Endothelial cell of umbilical vein (primary cell): Measurements from ENCODE around the gene ATP10B. TPM values are rescaled to one million over a fixed set of nuclear protein-coding genes. Genes with fewer than 3 reads are reported as not detected.

Experiments
- BruUV-seq: library from RNA; stranded (reverse); fragments of 400-500 nt; replicated peaks from 2 replicates; lab custom pipeline; 2021; lab: Mats Ljungman, UMichigan
- CTCF ChIA-PET: fragments of 300-600, 350-600 bp; sonication (Branson Sonifier 250); formaldehyde crosslinking; loops from one replicate; lab custom pipeline; 2021; ENCODE audit warnings: antibody characterized with exemption, inconsistent platforms; lab: Charles Lee
- POLR2A ChIA-PET: fragments of 300-600, 350-600 bp; sonication (Branson Sonifier 250); formaldehyde crosslinking; loops from one replicate; lab custom pipeline; 2021; ENCODE audit warnings: antibody characterized with exemption, inconsistent platforms; lab: Charles Lee
- DNase-seq: peaks from one replicate; pipeline ENCODE4 v3.0.0-alpha.2; 2011; ENCODE audit warnings: low read depth, low spot score
- FAIRE-seq: peaks from 2 replicates; lab custom pipeline; 2011; peaks lifted over from hg19 to GRCh38; lab: Jason Lieb, UNC
- H2AFZ ChIP-seq: 2 replicates; pipeline ENCODE4 v1.6.0; 2012; ENCODE audit warnings: low read depth, low read length, control low read depth, inconsistent platforms
- H3K27ac ChIP-seq: 2 replicates; pipeline ENCODE4 v1.5.1; 2011; ENCODE audit warnings: low read depth, mild to moderate bottlenecking, control low read depth, low read length, moderate library complexity; ENCODE audit not compliant: insufficient read depth
- H3K27me3 ChIP-seq, 2 experiments: 2 replicates each; pipeline versions ENCODE4 v1.6.0 to v1.6.1; 2011; ENCODE audit warnings: low read length in 2 of 2, mixed read lengths in 1 of 2; ENCODE audit not compliant: control insufficient read depth in 2 of 2, insufficient read depth in 2 of 2
- H3K36me3 ChIP-seq, 2 experiments: 2 replicates in 1 of 2; 3 replicates in 1 of 2; pipeline ENCODE4 v1.5.1; 2011; ENCODE audit warnings: low read length in 2 of 2, mild to moderate bottlenecking in 1 of 2, moderate library complexity in 1 of 2; ENCODE audit not compliant: control insufficient read depth in 2 of 2, insufficient read depth in 2 of 2; ENCODE audit errors: extremely low read depth in 1 of 2
- H3K4me1 ChIP-seq: 3 replicates; pipeline ENCODE4 v1.5.1; 2011; ENCODE audit warnings: mild to moderate bottlenecking, low read length; ENCODE audit not compliant: control insufficient read depth, insufficient read depth; ENCODE audit errors: extremely low read depth
- H3K4me2 ChIP-seq: 2 replicates; pipeline ENCODE4 v1.6.1; 2011; ENCODE audit warnings: low read length, control low read depth, mixed read lengths; ENCODE audit not compliant: insufficient read depth
- H3K4me3 ChIP-seq, 3 experiments: fragments of 200-600 bp in 1 of 3; sonication (generic), shearing (Covaris generic) in 1 of 3; replicated peaks in 1 of 3; 2 replicates each; pipeline ENCODE4 v1.5.1; 2011 to 2016; ENCODE audit warnings: control low read depth in 3 of 3, low read length in 3 of 3, mild to moderate bottlenecking in 2 of 3, inconsistent platforms in 1 of 3, low read depth in 1 of 3, moderate library complexity in 1 of 3; ENCODE audit not compliant: insufficient read depth in 1 of 3
- H3K79me2 ChIP-seq: 2 replicates; pipeline ENCODE4 v1.6.0; 2012; ENCODE audit warnings: low read length, inconsistent platforms; ENCODE audit not compliant: control insufficient read depth, insufficient read depth
- H3K9ac ChIP-seq: replicated peaks from 2 replicates; pipeline ENCODE3; 2011; ENCODE audit warnings: low read length, control low read depth; ENCODE audit not compliant: insufficient read depth; ENCODE audit errors: extremely low read depth
- H3K9me1 ChIP-seq: replicated peaks from 3 replicates; pipeline ENCODE4 v1.6.0; 2011; ENCODE audit warnings: mild to moderate bottlenecking, low read length; ENCODE audit not compliant: control insufficient read depth, insufficient read depth; ENCODE audit errors: extremely low read depth
- H3K9me3 ChIP-seq: replicated peaks from 2 replicates; pipeline ENCODE4 v1.5.1; 2012; ENCODE audit warnings: low read length, inconsistent platforms; ENCODE audit not compliant: control insufficient read depth, insufficient read depth
- H4K20me1 ChIP-seq: replicated peaks from 2 replicates; pipeline ENCODE3; 2011; ENCODE audit warnings: mild to moderate bottlenecking, low read length; ENCODE audit not compliant: control insufficient read depth, insufficient read depth; ENCODE audit errors: extremely low read depth
- EZH2 ChIP-seq: IDR thresholded peaks from 2 replicates; pipeline ENCODE4 v1.6.1; 2012; ENCODE audit warnings: borderline replicate concordance, low read depth, mild to moderate bottlenecking, moderate library complexity, low read length, inconsistent platforms; ENCODE audit not compliant: severe bottlenecking
- FOS ChIP-seq: IDR thresholded peaks from 2 replicates; pipeline ENCODE4 v1.6.1; 2011; ENCODE audit warnings: mild to moderate bottlenecking, low read length, moderate library complexity, borderline replicate concordance; ENCODE audit not compliant: insufficient read depth
- GATA2 ChIP-seq: IDR thresholded peaks from 2 replicates; pipeline ENCODE4 v1.7.0; 2011; ENCODE audit warnings: low read depth, mild to moderate bottlenecking, moderate library complexity, mixed read lengths, low read length; ENCODE audit not compliant: insufficient read length, insufficient read depth
- JUN ChIP-seq: IDR thresholded peaks from 2 replicates; pipeline ENCODE4 v1.6.1; 2011; ENCODE audit warnings: borderline replicate concordance, low read depth; ENCODE audit not compliant: insufficient read length, insufficient read depth
- MAX ChIP-seq: IDR thresholded peaks from 2 replicates; pipeline ENCODE4 v1.6.1; 2011; ENCODE audit not compliant: insufficient read depth, insufficient read length
- MYC ChIP-seq: IDR thresholded peaks from one replicate; pipeline ENCODE4 v1.6.1; 2011; ENCODE audit warnings: mild to moderate bottlenecking, low read depth, low read length
- POLR2A ChIP-seq: IDR thresholded peaks from 2 replicates; pipeline ENCODE4 v1.6.1; 2012; ENCODE audit warnings: low read depth, mild to moderate bottlenecking, control low read depth, low read length
- POLR2AphosphoS5 ChIP-seq: IDR thresholded peaks from 2 replicates; pipeline ENCODE4 v1.6.1; 2012; ENCODE audit warnings: low read depth, mild to moderate bottlenecking, control low read depth, low read length, moderate library complexity; ENCODE audit not compliant: insufficient read depth
- dilution Hi-C: fragments of 300-500 bp; cut with MboI; formaldehyde crosslinking; loops from one replicate; pipeline ENCODE4 v1.15.0; 2019; ENCODE audit warnings: low sequenced_read_pairs; ENCODE audit not compliant: extremely low pct_ligation_motif_present
- intact Hi-C: fragments of 100-400 bp; cut with micrococcal nuclease; formaldehyde crosslinking; loops from one replicate; pipeline ENCODE4 v1.10.0; 2022
- polyA plus RNA-seq, 4 experiments: library from polyadenylated mRNA; depleted of rRNA in 3 of 4; stranded (reverse) in 3 of 4; unstranded in 1 of 4; fragments of >200 nt; gene quantifications; 2 replicates each; pipeline versions ENCODE4 v1.2.1 to v1.2.3, GENCODE V29; 2011 to 2012; ENCODE audit warnings: missing spikeins in 1 of 4
- total RNA-seq: library from RNA; stranded (reverse); gene quantifications from 2 replicates; pipeline ENCODE4 v1.2.3, GENCODE V29; 2021
- TF ChIP-seq, protein P1 (sequence below), 2 donors: IDR thresholded peaks; 1 replicate in 1 of 2; 2 replicates in 1 of 2; pipeline ENCODE4 v1.5.1; 2011; ENCODE audit warnings: low read length in 2 of 2, mild to moderate bottlenecking in 2 of 2, moderate library complexity in 2 of 2, control low read depth in 1 of 2, inconsistent platforms in 1 of 2, low read depth in 1 of 2; ENCODE audit not compliant: insufficient read depth in 1 of 2; ENCODE audit errors: extremely low read depth in 1 of 2

The ATP10B gene
- total and polyA plus RNA-seq, 2 donors (not counting 3 experiments of a cell fraction or from before 2014, with no cell fraction given), result not detected

DNA sequence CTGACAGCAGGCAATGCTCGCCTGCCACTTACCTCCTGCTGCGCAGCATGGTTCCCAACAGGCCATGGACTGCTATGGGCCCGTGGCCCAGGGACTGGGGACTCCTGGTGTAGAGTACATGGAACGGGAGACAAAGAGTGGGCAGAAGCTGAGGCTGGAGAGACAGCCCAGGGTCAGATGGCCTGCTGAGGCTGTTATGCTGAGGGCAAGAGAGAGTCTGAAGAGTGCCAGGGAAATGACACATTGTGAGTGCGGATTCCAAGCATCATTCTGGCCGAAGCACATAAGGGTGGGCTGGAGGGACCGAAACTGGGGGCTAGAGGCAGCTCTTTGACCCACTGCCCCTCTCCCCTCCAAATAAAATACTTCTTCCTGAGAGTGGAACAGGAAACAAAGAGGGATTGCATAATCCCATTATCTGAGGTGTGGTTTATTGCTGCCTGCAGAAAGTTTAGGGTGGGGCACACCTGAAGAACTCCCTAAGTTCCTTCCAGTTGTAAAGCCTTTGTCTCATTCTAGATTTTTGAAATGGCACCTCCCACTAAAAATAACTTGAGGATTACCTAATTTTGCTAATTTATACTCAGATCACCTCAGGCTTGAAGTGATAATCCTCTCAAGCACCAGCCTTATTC is 158.1 kb downstream of the ATP10B start:
- Histone ChIP-seq H3K36me3 (no peaks in the 10 kb centered on the region), H3K79me2 (no peaks in the 10 kb centered on the region), H4K20me1 (no peaks in the 10 kb centered on the region), H3K4me2 (no peak overlapping the region), H3K9ac (no peak overlapping the region), H3K27me3 (no peaks in the 10 kb centered on the region), H2AFZ (no peak overlapping the region), H3K27ac (no peak overlapping the region), H3K9me3 (no peaks in the 10 kb centered on the region), H3K4me1 (no peaks in the 10 kb centered on the region), H3K9me1 (no peaks in the 10 kb centered on the region), H3K4me3 (no peak overlapping the region)
- FAIRE-seq (no peak), DNase-seq (no peak)
- dilution Hi-C loops, result no loop called here
- POLR2A ChIA-PET, result no interaction called here
- intact Hi-C loops, result no loop called here
- BruUV-seq, result no TSS peak
- CTCF ChIA-PET, result no interaction called here
- no peak for TF ChIP-seq EZH2
- no peak for TF ChIP-seq MYC
- TF ChIP-seq, protein P1, sequence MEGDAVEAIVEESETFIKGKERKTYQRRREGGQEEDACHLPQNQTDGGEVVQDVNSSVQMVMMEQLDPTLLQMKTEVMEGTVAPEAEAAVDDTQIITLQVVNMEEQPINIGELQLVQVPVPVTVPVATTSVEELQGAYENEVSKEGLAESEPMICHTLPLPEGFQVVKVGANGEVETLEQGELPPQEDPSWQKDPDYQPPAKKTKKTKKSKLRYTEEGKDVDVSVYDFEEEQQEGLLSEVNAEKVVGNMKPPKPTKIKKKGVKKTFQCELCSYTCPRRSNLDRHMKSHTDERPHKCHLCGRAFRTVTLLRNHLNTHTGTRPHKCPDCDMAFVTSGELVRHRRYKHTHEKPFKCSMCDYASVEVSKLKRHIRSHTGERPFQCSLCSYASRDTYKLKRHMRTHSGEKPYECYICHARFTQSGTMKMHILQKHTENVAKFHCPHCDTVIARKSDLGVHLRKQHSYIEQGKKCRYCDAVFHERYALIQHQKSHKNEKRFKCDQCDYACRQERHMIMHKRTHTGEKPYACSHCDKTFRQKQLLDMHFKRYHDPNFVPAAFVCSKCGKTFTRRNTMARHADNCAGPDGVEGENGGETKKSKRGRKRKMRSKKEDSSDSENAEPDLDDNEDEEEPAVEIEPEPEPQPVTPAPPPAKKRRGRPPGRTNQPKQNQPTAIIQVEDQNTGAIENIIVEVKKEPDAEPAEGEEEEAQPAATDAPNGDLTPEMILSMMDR (IDR thresholded peaks at IDR 0.05; ENCODE audit: extremely low read depth in 1 of 2, insufficient read depth in 1 of 2, low read depth in 1 of 2, low read length in 2 of 2), result no peak
- TF ChIP-seq GATA2, result no peak
- TF ChIP-seq MAX, result no peak
- TF ChIP-seq POLR2AphosphoS5, result no peak
- no peak for TF ChIP-seq FOS
- TF ChIP-seq JUN, result no peak
- no peak for TF ChIP-seq POLR2A
